ENCODE data around the gene SYT13. TPM values are rescaled to one million over a fixed set of nuclear protein-coding genes. Genes with fewer than 3 reads are reported as not detected.

Gene SYT13
- total RNA-seq, 1 donor from 2014 or later, result 0.50 TPM

- Histone ChIP-seq H3K27ac (ENCODE audit: low read depth, low read length) (no peak overlapping the region), H3K9me3 (ENCODE audit: insufficient read depth, low read depth, low read length) (no peaks in the 10 kb centered on the region), H3K36me3 (ENCODE audit: insufficient read depth, low read length) (no peaks in the 10 kb centered on the region), H3K79me2 (ENCODE audit: insufficient read depth, low read length) (no peaks in the 10 kb centered on the region), H3K4me2 (ENCODE audit: low read length) (no peak overlapping the region), H3K9ac (ENCODE audit: low read length) (no peak overlapping the region), H3K4me1 (ENCODE audit: insufficient read depth, low read length) (peaks cover 2% of the 10 kb centered on the region), H3K27me3 (ENCODE audit: insufficient read depth, low read length) (no peaks in the 10 kb centered on the region), H4K20me1 (ENCODE audit: insufficient read depth, low read length) (no peaks in the 10 kb centered on the region), H3K4me3 (ENCODE audit: insufficient read depth, low read depth, low read length) (no peak overlapping the region), H2AFZ (ENCODE audit: low read depth, low read length) (no peak overlapping the region)
- no peak for DNase-seq (ENCODE audit: low read depth)
- TF ChIP-seq EZH2 (IDR thresholded peaks at IDR 0.05; ENCODE audit: insufficient read depth, low read length), result no peak
- TF ChIP-seq, protein P1, sequence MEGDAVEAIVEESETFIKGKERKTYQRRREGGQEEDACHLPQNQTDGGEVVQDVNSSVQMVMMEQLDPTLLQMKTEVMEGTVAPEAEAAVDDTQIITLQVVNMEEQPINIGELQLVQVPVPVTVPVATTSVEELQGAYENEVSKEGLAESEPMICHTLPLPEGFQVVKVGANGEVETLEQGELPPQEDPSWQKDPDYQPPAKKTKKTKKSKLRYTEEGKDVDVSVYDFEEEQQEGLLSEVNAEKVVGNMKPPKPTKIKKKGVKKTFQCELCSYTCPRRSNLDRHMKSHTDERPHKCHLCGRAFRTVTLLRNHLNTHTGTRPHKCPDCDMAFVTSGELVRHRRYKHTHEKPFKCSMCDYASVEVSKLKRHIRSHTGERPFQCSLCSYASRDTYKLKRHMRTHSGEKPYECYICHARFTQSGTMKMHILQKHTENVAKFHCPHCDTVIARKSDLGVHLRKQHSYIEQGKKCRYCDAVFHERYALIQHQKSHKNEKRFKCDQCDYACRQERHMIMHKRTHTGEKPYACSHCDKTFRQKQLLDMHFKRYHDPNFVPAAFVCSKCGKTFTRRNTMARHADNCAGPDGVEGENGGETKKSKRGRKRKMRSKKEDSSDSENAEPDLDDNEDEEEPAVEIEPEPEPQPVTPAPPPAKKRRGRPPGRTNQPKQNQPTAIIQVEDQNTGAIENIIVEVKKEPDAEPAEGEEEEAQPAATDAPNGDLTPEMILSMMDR (IDR thresholded peaks at IDR 0.05; ENCODE audit: insufficient read depth, low read depth, low read length), result peak; percentile 68
- Mint-ChIP-seq H3K9me3 (ENCODE audit: unreplicated experiment) (peaks cover 4% of the 10 kb centered on the region), H3K4me1 (ENCODE audit: low read depth, unreplicated experiment) (peaks cover 2% of the 10 kb centered on the region), H3K4me3 (ENCODE audit: unreplicated experiment) (no peak overlapping the region), H3K27me3 (ENCODE audit: low read depth, unreplicated experiment) (peaks cover 31% of the 10 kb centered on the region), H3K36me3 (ENCODE audit: low read depth, unreplicated experiment) (no peaks in the 10 kb centered on the region), H3K27ac (ENCODE audit: unreplicated experiment) (no peak overlapping the region)
- FAIRE-seq, result no peak
Measured at GRCh38 chr11:45233121-45233803, 52.9 kb downstream of the SYT13 start.

DNA sequence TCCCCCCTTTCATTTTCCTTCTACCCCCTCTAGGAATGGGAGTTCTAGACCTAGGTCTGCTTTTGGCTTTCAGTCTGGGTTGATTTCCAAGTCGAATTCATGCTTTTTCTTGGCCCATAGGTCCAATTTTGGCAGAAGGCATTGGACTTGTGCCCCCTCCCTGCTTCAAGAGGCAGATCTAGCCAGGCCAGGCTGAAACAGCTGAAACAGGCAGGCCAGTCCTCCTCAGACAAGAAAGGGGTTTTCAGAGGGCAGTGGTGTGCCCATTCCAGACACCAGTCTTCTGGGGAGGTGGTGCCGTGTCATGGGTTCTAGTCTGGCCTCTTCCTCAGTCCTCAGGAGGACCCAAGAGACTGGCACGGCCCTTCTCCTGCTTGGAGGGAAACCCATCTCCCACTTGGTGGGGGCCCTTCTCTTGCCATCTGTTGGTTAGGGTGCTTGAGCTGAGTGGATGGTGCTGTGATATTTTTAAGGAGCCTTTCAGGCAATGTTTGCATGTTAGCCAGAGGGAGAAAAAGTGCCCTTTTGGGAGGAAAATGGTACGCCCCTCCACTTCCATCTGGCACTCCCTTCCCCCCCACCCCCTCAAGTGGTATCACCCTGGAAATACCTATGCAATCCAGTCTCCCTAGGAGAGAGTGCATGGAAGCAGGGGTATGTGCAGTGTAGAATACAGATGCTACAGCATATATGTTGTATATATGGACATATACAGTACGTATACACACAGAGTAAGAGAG is 53.6 kb downstream of the SYT13 start:
- H3K79me2 ChIP-seq (ENCODE audit: insufficient read depth, low read length), result no peaks in the 10 kb centered on the region
- no peak overlapping the region for H3K4me2 ChIP-seq (ENCODE audit: low read length)
- H2AFZ ChIP-seq (ENCODE audit: low read depth, low read length), result no peak overlapping the region
- no peak overlapping the region for H3K4me3 ChIP-seq (ENCODE audit: insufficient read depth, low read depth, low read length)
- Mint-ChIP-seq H3K27me3 (ENCODE audit: low read depth, unreplicated experiment) (peaks cover 26% of the 10 kb centered on the region), H3K4me1 (ENCODE audit: low read depth, unreplicated experiment) (no peaks in the 10 kb centered on the region), H3K27ac (ENCODE audit: unreplicated experiment) (no peak overlapping the region), H3K9me3 (ENCODE audit: unreplicated experiment) (peaks cover 2% of the 10 kb centered on the region), H3K36me3 (ENCODE audit: low read depth, unreplicated experiment) (peaks cover 5% of the 10 kb centered on the region), H3K4me3 (ENCODE audit: unreplicated experiment) (no peak overlapping the region)
- TF ChIP-seq, protein P1 (IDR thresholded peaks at IDR 0.05; ENCODE audit: insufficient read depth, low read depth, low read length), result no peak
- TF ChIP-seq EZH2 (IDR thresholded peaks at IDR 0.05; ENCODE audit: insufficient read depth, low read length), result no peak
- no peaks in the 10 kb centered on the region for H4K20me1 ChIP-seq (ENCODE audit: insufficient read depth, low read length)
- H3K27ac ChIP-seq (ENCODE audit: low read depth, low read length), result no peak overlapping the region
- no peaks in the 10 kb centered on the region for H3K9me3 ChIP-seq (ENCODE audit: insufficient read depth, low read depth, low read length)
- FAIRE-seq, result no peak
- no peak overlapping the region for H3K9ac ChIP-seq (ENCODE audit: low read length)
- H3K4me1 ChIP-seq (ENCODE audit: insufficient read depth, low read length), result no peaks in the 10 kb centered on the region
- no peaks in the 10 kb centered on the region for H3K27me3 ChIP-seq (ENCODE audit: insufficient read depth, low read length)
- no peaks in the 10 kb centered on the region for H3K36me3 ChIP-seq (ENCODE audit: insufficient read depth, low read length)
- no peak for DNase-seq (ENCODE audit: low read depth)

Measured in astrocyte (in vitro differentiated cells and primary cell).